ENCODE data around the gene SPDYC. TPM values are rescaled to one million over a fixed set of nuclear protein-coding genes. Genes with fewer than 3 reads are reported as not detected.

Gene SPDYC
- total and polyA plus RNA-seq, 2 experiments from 2014 or later, result 0.27 TPM; not detected in 1

- Mint-ChIP-seq H3K4me1 (peaks cover 47% of the 10 kb centered on the region), H3K27me3 (ENCODE audit: insufficient read depth, low read depth, poor library complexity) (peaks cover 19% of the 10 kb centered on the region), H3K9me3 (no peaks in the 10 kb centered on the region), H3K36me3 (ENCODE audit: low read depth) (peaks cover 35% of the 10 kb centered on the region), H3K4me3 (peak overlapping the region; percentile 68; the same call in 1 of the 3 replicates), H3K27ac (peak overlapping the region; percentile 98)
- TF ChIP-seq ZNF114 (CRISPR knock-in tag; IDR thresholded peaks at IDR 0.05) (no peak), POLR2AphosphoS5 (IDR thresholded peaks at IDR 0.05; ENCODE audit: low read depth) (no peak), STAT1 (IDR thresholded peaks at IDR 0.05; ENCODE audit: unreplicated experiment) (no peak), ZNF331 (CRISPR knock-in tag; IDR thresholded peaks at IDR 0.05; ENCODE audit: low read depth) (no peak), ZNF462 (CRISPR knock-in tag; IDR thresholded peaks at IDR 0.05) (no peak), REST (IDR thresholded peaks at IDR 0.05; ENCODE audit: unreplicated experiment) (no peak), ETS1 (IDR thresholded peaks at IDR 0.05) (no peak), EZH2 (IDR thresholded peaks at IDR 0.05; ENCODE audit: low read depth, unreplicated experiment) (no peak), CTCF (conservative IDR thresholded peaks at IDR 0.05; ENCODE audit: low read depth in 2 of 2) (no peak), NANOG (IDR thresholded peaks at IDR 0.05; ENCODE audit: borderline replicate concordance) (no peak), CREB1 (CRISPR knock-in tag; IDR thresholded peaks at IDR 0.05; ENCODE audit: low read depth) (no peak), JUNB (IDR thresholded peaks at IDR 0.05; ENCODE audit: unreplicated experiment) (no peak), EZH2phosphoT487 (IDR thresholded peaks at IDR 0.05; ENCODE audit: unreplicated experiment) (no peak)
- Histone ChIP-seq H3K4me1 (ENCODE audit: insufficient read depth) (peaks cover 37% of the 10 kb centered on the region), H3K79me2 (replicated peaks; ENCODE audit: insufficient read depth) (no peaks in the 10 kb centered on the region), H3K27me3 (ENCODE audit: insufficient read depth) (no peaks in the 10 kb centered on the region), H3K36me3 (ENCODE audit: insufficient read depth) (peaks cover 3% of the 10 kb centered on the region; the same call in 1 of the 2 replicates), H4K20me1 (replicated peaks; ENCODE audit: insufficient read depth) (0 out of 2 replicates have a peak, but pooled peaks cover 4% of the 10 kb centered on the region), H3K27ac (ENCODE audit: low read depth) (peak overlapping the region; percentile 91), H2AFZ (no peak overlapping the region), H3F3A (replicated peaks; ENCODE audit: low read depth) (peaks cover 22% of the 10 kb centered on the region), H3K4me3 (no peak overlapping the region), H3K9me2 (ENCODE audit: insufficient read depth) (no peaks in the 10 kb centered on the region), H3K4me2 (peak overlapping the region; percentile 70)
- ATAC-seq (peak; percentile 8), DNase-seq (ENCODE audit: low spot score) (peak; percentile 46)
Observed at GRCh38 chr11:65212226-65212801, 42.3 kb downstream of the SPDYC start.
